Stimulated activated CD8-positive, alpha-beta memory T cell treated with anti-CD3 and anti-CD28 coated beads, Interleukin-12 subunit alpha, Interleukin-12 subunit beta, amount 100 ng/mL, for 4 hours (primary cell): Measurements from ENCODE around the gene ACTRT3.
"Not testable (repeated sequence)": the region's sequence is repeated elsewhere in the genome, so short reads cannot be mapped to it uniquely, and the experiment has no call there.

Experiments used
- DNase-seq: peaks from one replicate; pipeline ENCODE4 v3.0.0-alpha.2; 2020; ENCODE audit warnings: low read depth

The ACTRT3 gene

GRCh38 chr3:169772897-169773816 lies 3.8 kb upstream of the ACTRT3 start, which contains the start of gene MYNN:
Gene MYNN (plus strand): TSS chr3:169773396. CDS start chr3:169774296, 900 bp downstream.
- DNase-seq = peak; percentile 90

- DNase-seq = no peak
Observed at GRCh38 chr3:169772305-169772896, 3.0 kb upstream of the ACTRT3 start.

GRCh38 chr3:169771497-169772304 lies 2.3 kb upstream of the ACTRT3 start:
- DNase-seq = no peak

GRCh38 chr3:169764882-169765612 lies 4.3 kb downstream of the ACTRT3 start, which contains the start of gene TERC:
Gene TERC (minus strand): TSS chr3:169765060.
- peak; percentile 84 for DNase-seq

GRCh38 chr3:169764312-169764881 lies 5.0 kb downstream of the ACTRT3 start:
- peak; percentile 54 for DNase-seq

GRCh38 chr3:169760479-169760878 lies 8.9 kb downstream of the ACTRT3 start:
- DNase-seq = no peak

GRCh38 chr3:169759256-169759655 lies 10.1 kb downstream of the ACTRT3 start:
- DNase-seq = no peak

- DNase-seq = no peak
Observed at GRCh38 chr3:169758359-169758994, 10.9 kb downstream of the ACTRT3 start.

- no peak for DNase-seq
Observed at GRCh38 chr3:169755488-169755887, 13.9 kb downstream of the ACTRT3 start.

GRCh38 chr3:169754711-169755110 lies 14.7 kb downstream of the ACTRT3 start:
- no peak for DNase-seq

GRCh38 chr3:169751875-169752274 lies 17.5 kb downstream of the ACTRT3 start:
- no peak for DNase-seq

- no peak for DNase-seq
Observed at GRCh38 chr3:169750665-169751064, 18.7 kb downstream of the ACTRT3 start.

GRCh38 chr3:169748670-169749069 lies 20.7 kb downstream of the ACTRT3 start:
- no peak for DNase-seq

GRCh38 chr3:169746924-169747323 lies 22.4 kb downstream of the ACTRT3 start:
- no peak for DNase-seq

GRCh38 chr3:169744366-169745054 lies 24.9 kb downstream of the ACTRT3 start:
- DNase-seq = no peak

- no peak for DNase-seq
Observed at GRCh38 chr3:169739067-169739466, 30.3 kb downstream of the ACTRT3 start.

- not testable (repeated sequence) for DNase-seq
Observed at GRCh38 chr3:169731857-169732256, 37.5 kb downstream of the ACTRT3 start.

GRCh38 chr3:169722724-169723123 lies 46.6 kb downstream of the ACTRT3 start:
- no peak for DNase-seq

- not testable (repeated sequence) for DNase-seq
Observed at GRCh38 chr3:169718415-169718814, 50.9 kb downstream of the ACTRT3 start.
